ENCODE data around the gene MKRN1.

MKRN1 gene

GRCh38 chr7:140485500-140486265 lies 6.4 kb upstream of the MKRN1 start:
- Histone ChIP-seq H3K4me2 (ENCODE audit: low read length) (no peak overlapping the region), H3K4me3 (ENCODE audit: low read length) (no peak overlapping the region), H3K79me2 (ENCODE audit: control insufficient read depth, low read length) (no peaks in the 10 kb centered on the region), H4K20me1 (ENCODE audit: control insufficient read depth, insufficient read depth, low read depth, low read length) (no peaks in the 10 kb centered on the region), H3K27ac (ENCODE audit: low read depth, low read length) (no peak overlapping the region), H3K27me3 (ENCODE audit: control insufficient read depth, low read length) (peaks cover 8% of the 10 kb centered on the region; the same call in 1 of the 2 replicates), H3K9me3 (ENCODE audit: control insufficient read depth, insufficient read depth, low read length) (no peaks in the 10 kb centered on the region), H3F3A (ENCODE audit: control insufficient read depth, insufficient read depth) (no peaks in the 10 kb centered on the region), H3K9me2 (replicated peaks; ENCODE audit: control insufficient read depth, low read length) (no peaks in the 10 kb centered on the region), H3K4me1 (ENCODE audit: control insufficient read depth, low read length) (no peaks in the 10 kb centered on the region), H3K36me3 (ENCODE audit: control insufficient read depth, low read length) (no peaks in the 10 kb centered on the region)
- TF ChIP-seq EZH2phosphoT487 (IDR thresholded peaks at IDR 0.05; ENCODE audit: borderline replicate concordance, low read length) = no peak
- TF ChIP-seq, protein P1, sequence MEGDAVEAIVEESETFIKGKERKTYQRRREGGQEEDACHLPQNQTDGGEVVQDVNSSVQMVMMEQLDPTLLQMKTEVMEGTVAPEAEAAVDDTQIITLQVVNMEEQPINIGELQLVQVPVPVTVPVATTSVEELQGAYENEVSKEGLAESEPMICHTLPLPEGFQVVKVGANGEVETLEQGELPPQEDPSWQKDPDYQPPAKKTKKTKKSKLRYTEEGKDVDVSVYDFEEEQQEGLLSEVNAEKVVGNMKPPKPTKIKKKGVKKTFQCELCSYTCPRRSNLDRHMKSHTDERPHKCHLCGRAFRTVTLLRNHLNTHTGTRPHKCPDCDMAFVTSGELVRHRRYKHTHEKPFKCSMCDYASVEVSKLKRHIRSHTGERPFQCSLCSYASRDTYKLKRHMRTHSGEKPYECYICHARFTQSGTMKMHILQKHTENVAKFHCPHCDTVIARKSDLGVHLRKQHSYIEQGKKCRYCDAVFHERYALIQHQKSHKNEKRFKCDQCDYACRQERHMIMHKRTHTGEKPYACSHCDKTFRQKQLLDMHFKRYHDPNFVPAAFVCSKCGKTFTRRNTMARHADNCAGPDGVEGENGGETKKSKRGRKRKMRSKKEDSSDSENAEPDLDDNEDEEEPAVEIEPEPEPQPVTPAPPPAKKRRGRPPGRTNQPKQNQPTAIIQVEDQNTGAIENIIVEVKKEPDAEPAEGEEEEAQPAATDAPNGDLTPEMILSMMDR (IDR thresholded peaks at IDR 0.05; ENCODE audit: low read depth, low read length, poor library complexity, severe bottlenecking) = no peak

DNA sequence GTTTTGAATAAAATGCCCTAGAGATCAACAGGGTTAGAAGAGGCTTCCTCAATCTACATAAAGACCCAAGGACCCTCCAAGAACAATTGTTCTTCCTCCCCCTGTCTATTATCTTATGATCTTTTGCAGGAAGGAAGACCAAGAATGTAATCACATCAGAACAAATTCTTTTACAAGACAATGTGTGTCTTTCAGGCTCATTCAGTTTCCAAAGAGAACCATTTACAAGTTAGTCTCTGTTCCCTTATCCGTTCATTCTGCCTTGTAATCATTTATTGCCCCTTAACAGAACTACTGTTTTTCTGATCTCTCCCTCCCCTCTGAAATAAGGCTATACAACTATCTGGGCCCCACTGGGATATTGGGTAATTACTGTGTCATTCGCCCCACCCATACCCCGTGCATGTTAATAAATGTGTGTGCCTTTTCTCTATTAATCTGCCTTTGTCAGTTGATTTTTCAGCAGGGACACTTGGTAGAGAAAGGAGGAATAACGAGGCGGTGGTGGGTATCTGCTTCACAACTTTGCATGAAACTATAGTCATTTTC lies 5.7 kb upstream of the MKRN1 start:
- Histone ChIP-seq H4K20me1 (ENCODE audit: control insufficient read depth, insufficient read depth, low read depth, low read length) (no peaks in the 10 kb centered on the region), H3F3A (ENCODE audit: control insufficient read depth, insufficient read depth) (no peaks in the 10 kb centered on the region), H3K79me2 (ENCODE audit: control insufficient read depth, low read length) (no peaks in the 10 kb centered on the region), H3K9me3 (ENCODE audit: control insufficient read depth, insufficient read depth, low read length) (no peaks in the 10 kb centered on the region), H3K4me2 (ENCODE audit: low read length) (no peak overlapping the region), H3K4me1 (ENCODE audit: control insufficient read depth, low read length) (no peaks in the 10 kb centered on the region), H3K27me3 (ENCODE audit: control insufficient read depth, low read length) (peaks cover 8% of the 10 kb centered on the region; the same call in 1 of the 2 replicates), H3K27ac (ENCODE audit: low read depth, low read length) (no peak overlapping the region), H3K9me2 (replicated peaks; ENCODE audit: control insufficient read depth, low read length) (no peaks in the 10 kb centered on the region), H3K4me3 (ENCODE audit: low read length) (no peak overlapping the region), H3K36me3 (ENCODE audit: control insufficient read depth, low read length) (no peaks in the 10 kb centered on the region)
- TF ChIP-seq, protein P1 (IDR thresholded peaks at IDR 0.05; ENCODE audit: low read depth, low read length, poor library complexity, severe bottlenecking) = no peak
- TF ChIP-seq EZH2phosphoT487 (IDR thresholded peaks at IDR 0.05; ENCODE audit: borderline replicate concordance, low read length) = no peak

DNA sequence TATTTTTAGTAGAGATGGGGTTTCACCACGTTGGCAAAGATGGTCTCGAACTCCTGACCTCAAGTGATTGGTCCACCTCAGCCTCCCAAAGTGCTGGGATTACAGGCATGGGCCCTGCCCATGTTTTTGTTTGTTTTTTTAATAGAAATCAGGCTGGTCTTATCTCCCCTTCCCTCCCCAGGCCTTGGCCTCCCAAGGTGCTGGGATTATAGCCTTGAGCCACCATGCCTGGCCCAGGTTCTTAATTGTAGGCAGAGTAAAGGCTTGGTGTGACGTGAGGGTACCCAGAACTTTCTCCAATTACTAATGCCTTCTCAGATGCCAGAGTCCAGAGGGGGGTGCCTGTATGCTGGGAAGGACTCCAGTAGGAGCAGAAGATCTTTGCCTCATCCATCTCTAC lies 5.2 kb upstream of the MKRN1 start:
- no peaks in the 10 kb centered on the region for H3F3A ChIP-seq (ENCODE audit: control insufficient read depth, insufficient read depth)
- H3K9me2 ChIP-seq (replicated peaks; ENCODE audit: control insufficient read depth, low read length) = no peaks in the 10 kb centered on the region
- H3K27me3 ChIP-seq (ENCODE audit: control insufficient read depth, low read length) = peaks cover 8% of the 10 kb centered on the region; the same call in 1 of the 2 replicates
- no peak overlapping the region for H3K27ac ChIP-seq (ENCODE audit: low read depth, low read length)
- H4K20me1 ChIP-seq (ENCODE audit: control insufficient read depth, insufficient read depth, low read depth, low read length) = no peaks in the 10 kb centered on the region
- H3K79me2 ChIP-seq (ENCODE audit: control insufficient read depth, low read length) = no peaks in the 10 kb centered on the region
- no peaks in the 10 kb centered on the region for H3K36me3 ChIP-seq (ENCODE audit: control insufficient read depth, low read length)
- H3K9me3 ChIP-seq (ENCODE audit: control insufficient read depth, insufficient read depth, low read length) = no peaks in the 10 kb centered on the region
- H3K4me1 ChIP-seq (ENCODE audit: control insufficient read depth, low read length) = peaks cover 5% of the 10 kb centered on the region
- no peak overlapping the region for H3K4me2 ChIP-seq (ENCODE audit: low read length)
- no peak overlapping the region for H3K4me3 ChIP-seq (ENCODE audit: low read length)
- TF ChIP-seq, protein P1 (IDR thresholded peaks at IDR 0.05; ENCODE audit: low read depth, low read length, poor library complexity, severe bottlenecking) = no peak

Data from DOHH2 (cell line).